Non-pigmented ciliary epithelial cell (primary cell): Measurements from ENCODE around the gene EML3.

Experiments used
- DNase-seq: peaks from one replicate; pipeline ENCODE4 v3.0.0-alpha.2; 2010; ENCODE audit warnings: low read depth

EML3 gene

GRCh38 chr11:62552485-62553079 lies 60.0 kb downstream of the EML3 start:
- DNase-seq = no peak
